Right ventricle myocardium superior (tissue), 1 donor: ENCODE results near the gene EBI3. TPM values are rescaled to one million over a fixed set of nuclear protein-coding genes. Genes with fewer than 3 reads are reported as not detected.

Experiments used
- total RNA-seq: library from RNA; stranded (reverse); fragmentation: NEBNext Ultra II Directional; extraction: Animal tissue kit (Norgen Biotek cat#: 25700); gene quantifications from one replicate; pipeline ENCODE4 v1.2.1, GENCODE V29; 2021
- donor health status: DM: no; HTN: yes; CAD: no; lungs with severe emphysema.

EBI3 gene
- total RNA-seq, 1 donor from 2014 or later, result 0.51 TPM

Other genes with a start within 250 kb of the EBI3 start
- 1,974 TPM for gene EEF2, start 244.1 kb upstream of the EBI3 start, total RNA-seq
- 16.7 TPM for gene PIAS4, start 221.8 kb upstream of the EBI3 start, total RNA-seq
- gene ZBTB7A, start 162.6 kb upstream of the EBI3 start, total RNA-seq, result 31.4 TPM
- gene MAP2K2, start 105.4 kb upstream of the EBI3 start, total RNA-seq, result 136 TPM
- not detected for gene CREB3L3, start 75.9 kb upstream of the EBI3 start, total RNA-seq
- gene SIRT6, start 47.0 kb upstream of the EBI3 start, total RNA-seq, result 9.4 TPM
- gene ANKRD24, start 46.8 kb upstream of the EBI3 start, total RNA-seq, result 0.08 TPM
- gene YJU2, start 17.6 kb downstream of the EBI3 start, total RNA-seq, result 7.8 TPM
- gene SHD, start 49.7 kb downstream of the EBI3 start, total RNA-seq, result not detected
- gene TMIGD2, start 72.9 kb downstream of the EBI3 start, total RNA-seq, result 0.24 TPM
- gene FSD1, start 75.1 kb downstream of the EBI3 start, total RNA-seq, result not detected
- gene STAP2, start 109.3 kb downstream of the EBI3 start, total RNA-seq, result 1.6 TPM
- 16.6 TPM for gene MPND, start 114.0 kb downstream of the EBI3 start, total RNA-seq
- 18.6 TPM for gene SH3GL1, start 171.0 kb downstream of the EBI3 start, total RNA-seq
- gene CHAF1A, start 173.1 kb downstream of the EBI3 start, total RNA-seq, result 5.4 TPM
- gene UBXN6, start 228.3 kb downstream of the EBI3 start, total RNA-seq, result 120 TPM
- gene HDGFL2, start 242.8 kb downstream of the EBI3 start, total RNA-seq, result 27.8 TPM